Skin epidermis (tissue), 12 donors: Measurements from ENCODE around the gene RPL7A.
"Not testable (repeated sequence)": the region's sequence is repeated elsewhere in the genome, so short reads cannot be mapped to it uniquely, and the experiment has no call there.

Source experiments
- H3K27ac ChIP-seq, 21 experiments: fragments of 200-600 bp; sonication (generic) in 11 of 21; one replicate each; pipeline ENCODE4 v1.5.0; 2020; ENCODE audit warnings: mild to moderate bottlenecking in 3 of 21, inconsistent platforms in 2 of 21, moderate library complexity in 2 of 21
- H3K4me3 ChIP-seq, 7 experiments: fragments of 200-600 bp; sonication (generic) in 2 of 7; one replicate each; pipeline ENCODE4 v1.5.0; 2020; ENCODE audit warnings: inconsistent platforms in 2 of 7, mild to moderate bottlenecking in 2 of 7, moderate library complexity in 1 of 7

RPL7A gene

DNA sequence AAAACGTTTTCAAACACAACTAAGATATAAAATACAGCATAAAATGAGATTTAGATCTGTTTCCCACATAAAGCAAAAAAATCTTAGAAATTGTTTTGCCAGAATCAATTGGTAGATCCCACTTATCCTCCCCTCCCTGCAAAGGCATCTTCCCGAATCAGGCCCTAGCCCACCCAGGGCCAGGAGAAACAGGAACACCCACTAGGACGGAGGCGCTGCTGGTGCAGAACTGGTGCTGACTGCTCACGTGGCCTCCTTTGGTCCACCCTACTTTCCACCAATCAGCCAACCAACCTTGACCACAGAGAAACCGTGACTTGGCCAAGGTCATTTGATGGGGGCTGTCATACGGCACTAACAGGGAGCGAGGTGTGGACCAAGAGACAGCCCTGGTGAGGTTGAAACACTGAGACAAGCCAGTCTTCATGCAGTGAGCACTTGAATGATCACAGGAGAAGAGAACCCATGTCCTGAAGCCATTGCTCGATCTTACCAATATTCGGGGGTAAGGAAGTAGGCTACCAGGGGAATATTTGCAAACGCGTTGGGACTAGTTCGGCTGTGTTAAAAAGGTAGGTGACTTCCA, 13.6 kb downstream of the RPL7A start:
- H3K4me3 ChIP-seq = no peak overlapping the region
- peak overlapping the region in 1 of 21 experiments; percentile 0 for H3K27ac ChIP-seq

DNA sequence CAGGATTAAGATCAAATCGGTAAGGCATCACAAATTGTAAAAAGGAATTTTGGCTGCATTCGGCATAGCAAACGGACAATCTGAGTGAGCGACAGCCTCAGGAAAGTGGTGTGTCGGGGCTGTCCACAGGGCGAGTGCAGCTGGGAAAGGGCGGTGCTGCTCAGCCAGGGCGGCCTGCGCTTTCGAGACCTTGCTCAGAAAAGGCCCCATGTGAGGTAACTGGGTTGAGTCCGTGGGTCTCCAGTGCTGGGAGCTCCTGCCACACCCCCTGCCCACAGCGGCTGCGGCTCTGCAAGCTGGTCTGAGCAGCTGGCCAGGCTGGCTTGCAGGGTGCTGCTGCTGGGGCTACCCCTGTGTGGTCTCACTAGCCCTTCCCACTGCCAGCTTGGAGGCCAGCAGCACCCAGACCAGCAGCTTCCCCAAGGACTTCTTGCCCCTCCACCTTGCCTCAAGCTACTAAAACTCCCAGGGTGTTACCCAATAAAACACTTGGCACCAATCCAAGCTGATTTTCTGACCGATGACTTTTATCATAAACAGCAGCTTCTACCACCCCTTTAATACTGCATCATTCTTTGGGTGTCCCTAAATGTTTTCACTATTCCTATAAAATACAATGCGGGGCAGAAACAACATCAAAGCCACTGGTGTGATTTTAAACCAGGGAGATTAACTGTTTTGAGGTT, 14.5 kb downstream of the RPL7A start:
- H3K4me3 ChIP-seq = no peak overlapping the region

DNA sequence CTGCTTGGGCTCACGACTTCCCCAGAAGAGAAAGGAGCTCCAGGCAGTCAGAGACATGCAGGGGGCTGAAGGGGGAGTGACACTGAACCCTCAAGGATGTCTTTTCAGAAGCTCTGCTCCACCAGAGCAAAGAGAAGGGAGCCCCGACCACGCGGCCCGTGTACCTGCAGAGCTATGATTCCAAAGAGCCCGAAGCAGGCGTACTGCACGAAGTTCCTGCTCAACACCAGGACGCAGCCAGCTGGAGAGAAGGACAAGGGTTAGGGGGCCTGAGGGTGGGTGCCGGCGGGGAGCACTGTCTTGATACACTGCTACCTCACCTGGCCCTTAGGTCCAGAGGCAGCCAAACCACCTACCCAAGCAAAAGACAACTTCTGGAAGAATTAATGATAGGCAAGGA, 18.4 kb downstream of the RPL7A start:
- Histone ChIP-seq H3K27ac (no peak overlapping the region), H3K4me3 (no peak overlapping the region)

More for the DNA sequence above, 14.5 kb downstream of the RPL7A start:
- H3K27ac ChIP-seq = no peak overlapping the region

DNA sequence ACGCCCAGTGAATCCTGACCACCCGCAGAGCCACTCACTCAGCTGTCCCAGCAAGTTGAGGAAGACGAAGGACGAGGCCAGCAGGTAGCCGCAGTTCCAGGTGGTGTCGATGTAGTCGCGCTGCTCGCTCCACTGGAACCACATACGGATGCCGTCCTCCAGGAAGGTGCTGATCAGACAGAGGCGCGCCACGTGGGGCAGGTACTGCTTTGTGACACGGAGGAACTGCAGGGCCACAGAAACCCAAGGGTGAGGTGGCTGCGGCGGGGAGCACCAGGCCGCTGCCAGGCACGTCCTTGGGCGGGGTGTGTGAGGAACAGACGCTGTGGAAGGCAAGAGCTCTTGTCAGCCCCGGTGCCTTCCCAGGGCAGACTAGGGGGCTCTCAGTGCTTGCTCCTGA, 19.2 kb downstream of the RPL7A start:
- Histone ChIP-seq H3K27ac (peak overlapping the region in 1 of 21 experiments; percentile 55), H3K4me3 (no peak overlapping the region)

DNA sequence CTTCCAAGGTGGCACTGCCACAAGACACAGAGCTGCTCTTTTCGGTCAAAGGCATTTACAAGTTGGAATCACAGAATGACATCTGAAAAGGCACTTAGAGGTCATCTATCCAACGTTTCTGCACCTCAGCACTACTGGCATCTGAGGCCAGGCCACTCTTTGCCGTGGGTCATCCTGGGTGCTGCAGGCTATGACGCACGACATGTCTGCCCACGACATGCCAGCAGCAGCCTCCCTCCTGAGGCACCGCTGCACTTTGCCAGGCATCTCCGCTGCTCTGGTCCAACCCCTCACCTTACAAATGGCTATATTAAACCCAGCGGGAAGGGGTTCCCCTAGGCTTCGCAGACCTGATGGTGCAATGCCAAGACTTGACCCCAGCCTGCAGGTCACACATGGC, 19.8 kb downstream of the RPL7A start:
- H3K4me3 ChIP-seq = no peak overlapping the region
- peak overlapping the region in 5 of 21 experiments; percentile 17 to 85 (median 55) for H3K27ac ChIP-seq

DNA sequence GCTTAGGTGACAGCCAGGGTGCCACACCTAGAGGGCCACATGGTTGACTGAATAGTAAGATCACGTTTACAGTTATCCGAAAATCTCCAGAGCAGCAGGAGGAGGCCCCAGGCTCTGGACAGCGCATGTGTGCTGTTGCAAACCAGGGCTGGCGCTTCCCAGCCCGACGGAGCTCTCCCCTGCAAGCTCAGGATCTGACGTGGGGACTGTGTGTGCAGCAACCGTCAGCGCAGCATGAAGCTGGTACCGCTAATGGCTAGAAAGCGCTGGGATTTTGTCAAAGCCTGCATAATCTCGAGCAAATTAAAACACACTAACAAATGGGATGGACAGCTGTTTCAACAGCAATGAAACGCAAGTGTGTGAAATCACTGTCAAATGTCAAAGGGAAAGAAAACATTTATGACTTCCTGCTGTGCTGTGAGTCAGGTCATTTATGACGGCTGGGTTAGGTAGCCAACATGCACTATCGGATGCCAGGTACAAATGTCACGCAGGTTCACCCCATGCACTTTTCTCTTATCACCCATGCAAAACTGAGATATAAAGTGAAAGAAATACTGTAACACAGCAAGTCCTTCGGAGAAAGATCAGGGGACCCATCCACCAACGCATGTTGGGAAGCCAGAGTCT, 20.3 kb downstream of the RPL7A start:
- H3K4me3 ChIP-seq = no peak overlapping the region
- H3K27ac ChIP-seq = peak overlapping the region in 6 of 21 experiments; percentile 14 to 85 (median 34)

DNA sequence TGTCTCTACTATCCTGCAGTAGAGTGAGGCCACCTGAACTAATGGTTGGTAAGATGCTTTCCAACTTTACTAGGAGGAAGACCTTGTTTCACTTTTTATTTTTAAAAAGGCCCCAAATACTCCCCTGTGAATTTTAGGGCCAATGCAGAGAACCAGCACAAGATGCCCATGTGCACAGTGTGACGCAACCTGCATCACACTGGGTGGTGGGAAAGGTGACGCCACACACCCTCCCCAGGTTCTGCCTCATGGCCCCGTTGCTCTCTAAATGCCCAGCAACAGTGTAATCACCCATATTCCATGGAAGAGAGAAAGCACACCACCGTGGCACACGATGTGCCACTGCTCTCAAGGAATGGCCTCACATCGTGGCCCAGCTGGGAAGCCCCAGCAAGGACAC, 21.4 kb downstream of the RPL7A start:
- Histone ChIP-seq H3K4me3 (no peak overlapping the region), H3K27ac (peak overlapping the region in 10 of 21 experiments; percentile 9 to 85 (median 70))

DNA sequence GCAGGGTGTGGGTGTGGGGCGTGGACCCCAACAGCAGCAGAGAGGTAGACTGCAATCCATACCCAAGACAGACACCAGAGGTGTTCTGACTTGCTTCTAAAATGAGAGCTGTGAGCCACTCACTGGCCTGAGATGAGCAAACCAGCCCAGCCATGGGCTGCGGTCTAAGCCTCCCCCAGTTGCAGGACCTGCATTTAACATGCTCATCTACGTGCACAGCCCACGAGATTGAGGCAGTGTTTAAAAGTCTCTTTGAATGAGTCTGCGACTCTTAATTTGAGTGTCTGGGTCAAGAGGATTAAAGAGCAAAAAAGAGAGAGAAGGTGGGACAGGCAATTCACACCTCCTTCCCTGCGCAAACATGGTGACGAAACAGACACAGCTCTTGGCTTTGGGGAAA, 21.9 kb downstream of the RPL7A start:
- Histone ChIP-seq H3K4me3 (no peak overlapping the region), H3K27ac (peak overlapping the region in 11 of 21 experiments; percentile 18 to 85 (median 70))

DNA sequence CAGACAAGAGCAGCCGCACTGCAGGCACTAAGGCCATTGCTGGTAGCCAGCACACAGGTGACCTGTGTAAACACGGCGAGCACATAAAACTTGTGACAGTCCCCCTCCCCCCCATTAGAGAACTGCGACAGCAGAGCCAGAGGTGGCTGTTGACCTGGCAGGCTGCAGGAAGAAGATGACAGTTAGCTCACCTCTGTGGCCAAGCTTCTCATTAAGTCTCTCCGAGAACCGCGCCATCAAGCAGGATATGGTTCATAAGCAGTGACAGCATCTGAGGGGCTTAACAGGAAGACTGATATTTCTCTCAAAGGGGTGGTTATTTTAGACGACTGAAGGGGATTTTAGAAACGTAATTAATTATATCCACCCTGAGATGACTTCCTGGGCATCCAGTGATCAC, 22.7 kb downstream of the RPL7A start:
- peak overlapping the region in 14 of 21 experiments; percentile 19 to 85 (median 60) for H3K27ac ChIP-seq

DNA sequence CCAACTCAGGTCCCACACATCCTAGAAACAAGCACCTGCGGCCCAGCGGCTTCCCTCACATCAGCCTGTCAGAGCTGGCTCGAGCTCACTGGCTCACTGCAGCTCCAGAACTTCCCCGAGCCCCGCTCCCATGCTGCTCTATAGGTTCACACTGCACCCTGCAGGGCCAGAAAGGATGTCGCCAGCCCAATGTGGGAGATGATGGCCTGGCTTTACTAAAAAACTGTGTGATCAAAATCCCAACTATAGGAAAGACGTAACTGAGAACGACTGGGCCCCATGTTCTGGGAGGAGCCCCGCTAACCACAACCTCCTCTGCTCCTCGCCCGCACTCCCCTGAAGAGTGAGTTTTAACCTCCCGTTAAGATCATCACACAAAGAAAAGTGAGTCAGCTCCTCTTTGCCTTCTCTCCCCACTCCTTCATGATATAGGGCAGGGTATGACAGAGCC, 23.3 kb downstream of the RPL7A start:
- Histone ChIP-seq H3K27ac (peak overlapping the region in 15 of 21 experiments; percentile 14 to 85 (median 57)), H3K4me3 (peak overlapping the region in 2 of 7 experiments; percentile 11 to 16)

More for the DNA sequence above, 22.7 kb downstream of the RPL7A start:
- no peak overlapping the region for H3K4me3 ChIP-seq

DNA sequence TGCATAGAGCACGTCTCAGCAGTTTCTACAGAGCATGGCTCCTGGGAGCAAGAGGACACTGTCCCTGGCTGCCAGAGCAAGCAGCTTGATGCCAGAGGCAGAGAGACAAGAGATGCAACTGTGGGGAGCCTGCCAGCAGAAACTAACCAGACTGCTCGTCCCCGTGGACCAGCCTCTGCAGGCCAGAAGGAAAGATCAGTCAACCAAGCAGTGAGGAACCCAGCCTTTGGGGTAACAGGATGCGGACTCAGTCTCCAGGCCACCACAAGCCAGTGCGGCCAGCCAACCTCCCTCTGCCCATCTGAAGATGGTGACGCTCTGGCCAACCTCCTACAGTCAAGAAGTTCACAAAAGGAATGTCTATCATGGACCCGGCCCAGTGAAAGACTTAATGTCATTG, 24.1 kb downstream of the RPL7A start:
- Histone ChIP-seq H3K27ac (peak overlapping the region in 15 of 21 experiments; percentile 3 to 85 (median 57)), H3K4me3 (no peak overlapping the region)

DNA sequence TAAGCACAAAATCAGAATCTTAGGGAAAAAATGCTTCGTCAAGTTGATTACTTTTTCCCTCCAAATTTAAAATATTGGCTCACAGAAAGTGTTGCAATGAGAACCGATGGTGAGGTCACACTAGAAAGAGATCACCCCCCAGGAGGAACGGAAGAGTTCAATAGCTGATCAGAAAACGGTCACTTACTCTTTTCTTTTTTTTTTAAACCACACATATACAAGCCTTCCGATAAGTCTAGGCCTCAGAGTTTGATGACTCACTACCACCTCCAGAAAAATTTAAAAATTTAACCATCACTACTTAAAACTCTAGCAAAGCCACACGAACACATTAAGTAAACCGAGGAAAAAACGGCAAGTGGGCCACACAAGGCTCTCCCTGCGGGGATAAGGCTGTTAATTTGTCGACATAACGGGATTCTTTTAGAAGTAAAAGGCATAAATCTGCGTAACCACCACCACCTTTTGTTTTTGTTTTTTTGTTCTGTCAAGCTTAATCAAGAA, 26.6 kb downstream of the RPL7A start:
- H3K27ac ChIP-seq = peak overlapping the region in 20 of 21 experiments; percentile 93 to 100 (median 99)
- H3K4me3 ChIP-seq = peak overlapping the region; percentile 79 to 100 (median 92)

DNA sequence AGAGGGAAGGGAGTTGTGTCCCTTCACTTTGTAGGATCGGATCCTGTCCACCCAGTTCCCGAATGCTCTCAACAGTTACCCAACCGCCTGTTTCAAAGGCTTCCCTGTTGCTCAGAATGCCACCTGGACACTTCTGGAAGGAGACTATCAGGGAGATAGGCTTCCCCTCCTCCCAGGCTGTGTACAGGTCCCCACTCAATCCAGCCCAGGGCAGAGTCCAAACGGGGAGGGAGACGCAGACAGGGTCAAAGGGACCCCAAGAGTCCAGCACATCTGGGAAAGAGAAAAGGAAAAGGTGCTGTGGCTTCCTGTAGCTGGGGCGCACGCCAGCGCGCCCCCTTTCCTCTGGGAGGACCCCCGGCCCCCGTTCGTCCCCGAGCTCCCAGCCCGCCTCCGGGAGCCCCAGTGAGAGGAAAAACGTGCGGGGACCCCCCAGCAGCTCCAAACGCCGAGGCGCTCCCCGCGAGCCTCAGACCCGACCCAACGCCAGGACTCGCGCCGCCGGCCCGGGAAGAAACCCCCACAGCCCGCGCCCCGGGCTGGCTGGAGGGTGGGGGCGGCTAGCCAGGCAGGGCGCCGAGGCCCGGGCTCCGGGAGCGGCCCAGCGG, 27.2 kb downstream of the RPL7A start:
- Histone ChIP-seq H3K4me3 (peak overlapping the region; percentile 79 to 100 (median 92)), H3K27ac (peak overlapping the region; percentile 93 to 100 (median 99))

DNA sequence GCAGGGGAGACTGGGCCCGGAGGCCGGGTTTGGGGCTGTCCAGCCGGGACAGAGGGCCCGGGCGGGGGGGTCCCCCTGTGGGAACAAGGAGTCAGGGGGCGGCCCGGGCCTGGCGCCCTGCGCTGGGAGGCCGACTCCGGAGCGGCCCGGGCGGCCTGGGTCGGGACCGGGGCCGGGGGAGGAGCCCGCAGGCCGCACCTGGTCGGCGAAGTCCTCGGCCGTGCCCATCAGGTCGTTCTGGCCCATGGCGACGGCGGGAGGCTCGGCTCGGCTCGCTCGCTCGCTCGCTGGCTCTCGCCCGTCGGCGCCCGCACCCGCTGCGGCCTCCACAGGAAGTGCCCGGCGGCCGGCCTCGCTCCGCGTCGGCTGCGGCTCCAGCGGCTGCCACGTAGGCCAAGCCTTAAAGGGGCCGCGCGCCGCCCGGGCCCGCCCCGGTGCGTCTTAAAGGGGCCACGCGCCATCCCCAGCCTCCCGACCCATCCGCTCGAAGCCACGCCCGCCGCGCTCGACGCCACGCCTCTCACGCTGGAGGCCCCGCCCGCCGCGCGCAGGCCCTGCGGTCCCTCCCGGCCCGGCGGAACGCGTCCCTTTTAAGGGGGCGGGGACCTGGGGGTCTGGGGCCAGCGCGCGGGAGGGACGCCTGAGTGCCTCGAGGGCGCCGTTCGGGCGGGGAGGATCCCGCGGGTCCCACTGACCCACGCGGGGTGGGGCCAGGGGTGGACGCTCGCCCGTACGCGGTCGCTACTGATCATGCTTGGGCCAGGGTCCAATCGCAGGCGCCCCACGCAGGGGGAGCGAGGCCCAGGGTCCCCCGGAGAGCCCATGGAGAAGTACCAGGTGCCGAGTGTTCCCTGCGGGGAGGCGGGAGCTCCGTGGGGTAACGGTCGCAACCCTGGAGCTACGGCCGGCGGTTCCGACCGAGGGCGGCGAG, 28.0 kb downstream of the RPL7A start, which contains the start of the genes STKLD1 and SURF4:
Gene STKLD1, plus strand, starts transcription at position 643 of the 931 bp plus-strand sequence. Its CDS starts 108 bp downstream, at position 751.
Gene SURF4, minus strand, starts transcription at position 337 of the 931 bp plus-strand sequence. Its CDS starts 91 bp downstream, at position 246.
- H3K4me3 ChIP-seq = peak within 1 kb of the TSS; percentile 79 to 100 (median 92)
- H3K27ac ChIP-seq = peak within 1 kb of the TSS; percentile 93 to 100 (median 99)

DNA sequence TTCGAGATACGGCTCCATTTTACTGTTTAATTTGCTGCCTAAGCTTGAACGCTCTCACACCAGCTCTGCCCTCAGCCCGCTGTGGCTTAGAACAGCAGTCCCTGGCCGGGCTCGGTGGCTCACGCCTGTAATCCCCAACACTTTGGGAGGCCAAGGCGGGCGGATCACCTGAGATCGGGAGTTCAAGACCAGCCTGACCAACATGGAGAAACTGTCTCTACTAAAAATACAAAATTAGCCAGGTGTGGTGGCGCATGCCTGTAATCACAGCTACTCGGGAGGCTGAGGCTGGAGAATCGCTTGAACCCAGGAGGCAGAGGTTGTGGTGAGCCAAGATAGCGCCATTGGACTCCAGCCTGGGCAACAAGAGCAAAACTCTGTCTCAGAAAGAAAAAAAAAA, 29.3 kb downstream of the RPL7A start:
- H3K27ac ChIP-seq = peak overlapping the region in 7 of 21 experiments; percentile 4 to 93 (median 45)

DNA sequence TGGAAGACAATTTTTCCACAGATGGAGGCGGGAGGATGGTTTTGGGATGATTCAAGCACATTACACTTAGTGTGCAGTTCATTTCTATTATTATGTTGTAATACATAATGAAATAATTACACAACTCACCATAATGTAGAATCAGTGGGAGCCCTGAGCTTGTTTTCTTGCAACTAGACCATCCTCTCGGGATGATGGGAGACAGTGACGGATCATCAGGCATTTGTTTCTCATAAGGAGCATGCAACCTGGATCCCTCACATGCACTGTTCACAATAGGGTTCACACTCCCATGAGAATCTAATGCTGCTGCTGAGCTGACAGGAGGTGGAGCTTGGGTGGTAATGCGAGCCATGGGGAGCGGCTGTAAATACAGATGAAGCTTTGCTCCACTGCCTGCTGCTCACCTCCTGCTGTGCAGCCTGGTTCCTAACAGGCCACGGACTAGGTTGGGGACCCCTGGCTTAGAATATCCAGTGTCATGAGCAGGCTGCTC, 29.8 kb downstream of the RPL7A start:
- Histone ChIP-seq H3K27ac (peak overlapping the region in 8 of 21 experiments; percentile 27 to 69 (median 50)), H3K4me3 (no peak overlapping the region)

More for the DNA sequence above, 29.3 kb downstream of the RPL7A start:
- not testable (repeated sequence) for H3K4me3 ChIP-seq

DNA sequence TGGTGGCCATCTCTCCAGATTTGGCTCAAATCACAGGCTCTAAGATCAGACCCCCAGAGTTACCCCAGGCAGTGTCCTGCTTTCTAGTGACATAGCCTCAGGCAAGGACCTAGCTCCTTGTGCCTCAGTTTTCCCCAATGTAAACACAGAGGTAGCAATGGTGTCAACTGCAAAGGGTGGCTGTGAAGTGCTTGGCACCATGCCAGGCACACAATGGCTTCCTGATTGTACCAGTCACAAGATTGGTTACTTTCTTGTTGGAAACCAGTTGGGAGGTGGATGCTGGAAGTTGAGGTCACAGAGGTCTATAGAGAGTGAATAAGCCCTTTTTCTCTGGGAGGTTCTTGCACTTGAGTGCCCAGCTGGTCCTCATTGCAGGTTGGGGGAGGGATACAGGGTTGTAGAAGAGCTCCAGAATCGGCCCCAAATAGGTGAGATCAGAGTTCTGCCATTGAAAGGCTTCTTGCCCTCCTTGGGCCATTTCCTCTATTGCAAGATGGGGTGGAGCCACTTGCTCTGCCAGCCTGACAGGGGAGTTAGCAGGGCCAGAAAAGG, 30.5 kb downstream of the RPL7A start:
- Histone ChIP-seq H3K27ac (peak overlapping the region in 8 of 21 experiments; percentile 11 to 69 (median 48)), H3K4me3 (no peak overlapping the region)
